Stimulated activated CD8-positive, alpha-beta memory T cell treated with anti-CD3 and anti-CD28 coated beads, Interleukin-7, amount 100 ng/mL, for 1 hour (primary cell): Measurements from ENCODE around the gene CEP89.
"Not testable (repeated sequence)": the region's sequence is repeated elsewhere in the genome, so short reads cannot be mapped to it uniquely, and the experiment has no call there.

Experiments used
- DNase-seq, 2 donors: peaks; one replicate each; pipeline ENCODE4 v3.0.0-alpha.2; 2020; ENCODE audit warnings: low read depth in 2 of 2

The CEP89 gene

DNA sequence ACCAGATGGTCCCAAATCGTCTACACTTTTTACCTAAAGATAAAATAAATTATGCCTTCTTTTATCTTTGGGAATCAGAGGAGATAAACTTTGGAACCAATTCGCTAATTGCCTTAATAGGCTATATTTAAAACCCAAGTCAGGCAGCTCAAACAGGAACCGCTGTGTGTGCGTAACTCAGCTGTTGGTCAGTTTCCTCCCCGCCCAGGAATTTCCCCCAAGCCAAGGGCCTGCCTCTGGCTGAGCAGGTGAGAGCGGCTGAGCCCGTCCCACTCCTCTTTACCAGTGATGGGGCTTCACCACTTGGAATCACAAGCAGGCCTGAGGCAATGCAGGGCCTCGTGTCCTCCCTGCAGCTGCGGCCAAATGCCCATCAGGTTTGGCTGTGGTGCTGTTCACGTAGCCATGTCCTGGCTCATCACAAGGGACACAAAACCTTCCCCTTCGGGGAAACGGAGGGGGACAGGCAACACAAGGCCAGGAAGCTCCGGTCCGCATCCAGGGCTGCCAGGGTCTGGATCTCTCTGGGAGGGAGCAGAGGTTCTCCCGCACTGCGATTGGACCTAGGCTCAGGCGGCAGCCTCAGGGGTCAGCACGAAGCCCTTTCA lies 101.7 kb downstream of the CEP89 start:
- DNase-seq, result no peak

- DNase-seq, result no peak
Measured at GRCh38 chr19:32869369-32869965, 102.3 kb downstream of the CEP89 start, which contains the start of gene SLC7A9. Gene SLC7A9, minus strand, starts transcription at chr19:32869767. Its CDS starts 1,233 bp downstream, at chr19:32868534.

DNA sequence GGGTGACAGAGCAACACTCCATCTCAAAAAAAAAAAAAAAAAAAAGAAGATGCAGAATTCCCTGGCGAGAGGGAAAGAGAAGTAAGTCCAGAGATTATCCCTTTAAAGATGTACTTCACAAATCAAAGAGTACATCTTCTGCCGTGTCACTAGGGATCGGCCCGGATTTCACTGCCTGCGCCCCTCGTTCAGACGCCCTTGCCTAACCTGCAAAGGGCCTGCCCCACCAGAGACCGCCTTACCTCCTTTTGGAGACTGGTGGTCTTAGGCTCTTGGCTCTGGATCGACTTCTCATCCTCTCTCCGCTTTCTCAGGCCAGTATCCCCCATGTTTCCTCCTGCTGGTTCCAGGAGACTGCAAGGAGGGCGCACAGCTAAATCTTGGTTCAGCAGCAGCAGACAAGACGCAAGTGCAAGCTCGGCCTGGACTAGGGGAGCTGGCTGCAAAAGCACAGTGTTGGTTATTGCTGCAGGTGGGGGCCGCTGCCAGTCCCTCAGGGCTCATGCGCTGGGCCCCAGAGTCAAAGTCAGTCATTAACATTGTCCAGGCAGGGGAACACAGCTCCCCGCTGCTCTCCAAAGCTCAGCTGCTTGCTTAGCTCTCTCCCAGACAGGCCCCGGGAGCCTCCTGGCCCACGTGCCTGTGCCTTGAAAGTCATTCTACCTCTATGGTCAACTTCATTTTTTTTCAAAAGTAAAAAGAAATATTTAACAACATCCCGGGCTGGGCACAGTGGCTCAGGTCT lies 103.4 kb downstream of the CEP89 start:
- no peak for DNase-seq

- not testable (repeated sequence) for DNase-seq
Measured at GRCh38 chr19:32867436-32867835, 104.3 kb downstream of the CEP89 start.

GRCh38 chr19:32866564-32867265 lies 105.0 kb downstream of the CEP89 start:
- no peak for DNase-seq

DNA sequence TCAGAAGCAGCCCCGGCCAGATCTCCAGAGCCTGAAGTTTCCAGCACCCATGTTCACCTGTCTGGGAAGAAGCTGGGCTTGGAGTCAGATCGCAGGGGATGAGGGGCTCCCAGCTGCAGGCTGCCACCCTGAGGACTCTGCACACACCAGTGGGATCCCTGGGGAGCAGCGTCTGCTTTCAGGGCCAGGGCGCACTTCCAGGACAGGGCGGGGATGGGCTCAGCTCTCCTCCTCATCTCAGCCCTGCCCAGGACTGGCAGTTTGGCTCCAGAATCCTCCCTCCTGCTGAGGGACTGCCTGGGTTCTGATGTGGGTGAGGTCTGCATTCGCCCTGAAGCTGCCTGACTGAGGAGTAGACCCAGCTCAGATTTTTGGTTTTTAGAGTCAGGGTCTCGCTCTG lies 105.7 kb downstream of the CEP89 start:
- no peak for DNase-seq

GRCh38 chr19:32865326-32865725 lies 106.4 kb downstream of the CEP89 start:
- no peak for DNase-seq

DNA sequence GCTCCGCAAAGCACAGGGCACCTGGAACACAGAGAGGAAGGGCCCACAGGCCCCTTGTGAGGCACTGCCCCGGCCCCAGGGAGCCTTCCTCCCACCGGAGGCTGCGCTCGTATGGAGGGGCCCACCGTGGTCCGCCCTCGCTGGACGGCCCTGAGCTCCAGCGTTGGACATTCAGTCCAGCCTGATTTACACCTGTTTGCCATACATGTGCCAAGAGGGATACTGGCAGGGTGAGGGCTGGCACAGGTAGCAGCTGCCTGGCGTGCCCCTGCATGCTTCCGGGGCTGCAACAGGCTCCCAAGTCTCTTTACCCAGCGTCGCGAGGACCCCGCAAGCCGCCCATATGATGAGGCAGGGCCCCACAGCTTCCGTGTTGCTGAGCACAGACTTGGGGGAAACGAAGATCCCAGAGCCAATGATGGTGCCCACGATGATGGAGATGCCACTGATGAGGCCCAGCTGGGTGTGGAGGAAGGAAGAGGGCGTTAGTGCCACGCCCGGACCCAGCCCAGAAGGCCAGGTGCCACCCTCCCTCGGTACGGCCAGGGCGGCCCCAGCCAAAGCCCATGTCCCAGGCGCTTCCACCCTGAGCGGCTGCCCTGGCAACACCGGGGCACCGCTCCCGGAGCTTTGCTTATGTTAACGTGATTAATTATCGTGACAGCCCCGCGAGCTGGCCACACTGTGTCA lies 107.3 kb downstream of the CEP89 start:
- no peak for DNase-seq

DNA sequence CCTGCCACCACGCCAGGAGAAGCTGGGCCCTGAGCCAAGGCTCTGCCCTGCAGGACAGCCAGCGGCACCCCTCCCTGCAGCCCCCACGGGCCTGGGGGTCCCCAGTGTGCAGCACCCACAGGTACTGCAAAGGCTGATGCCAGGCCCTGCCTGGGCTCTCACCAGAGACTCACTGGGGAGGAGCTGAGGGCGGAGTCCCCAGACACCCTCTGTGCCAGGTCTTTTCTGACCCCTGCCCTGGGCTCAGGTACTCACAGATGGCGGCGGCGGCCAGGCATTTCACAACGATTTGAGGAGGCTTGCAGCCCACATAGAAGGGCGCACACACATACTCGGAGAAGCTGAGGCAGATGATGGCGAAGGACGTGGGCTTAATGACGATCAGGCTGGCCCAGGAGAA lies 107.9 kb downstream of the CEP89 start:
- DNase-seq, result no peak

- no peak for DNase-seq
Measured at GRCh38 chr19:32863301-32863700, 108.5 kb downstream of the CEP89 start.

DNA sequence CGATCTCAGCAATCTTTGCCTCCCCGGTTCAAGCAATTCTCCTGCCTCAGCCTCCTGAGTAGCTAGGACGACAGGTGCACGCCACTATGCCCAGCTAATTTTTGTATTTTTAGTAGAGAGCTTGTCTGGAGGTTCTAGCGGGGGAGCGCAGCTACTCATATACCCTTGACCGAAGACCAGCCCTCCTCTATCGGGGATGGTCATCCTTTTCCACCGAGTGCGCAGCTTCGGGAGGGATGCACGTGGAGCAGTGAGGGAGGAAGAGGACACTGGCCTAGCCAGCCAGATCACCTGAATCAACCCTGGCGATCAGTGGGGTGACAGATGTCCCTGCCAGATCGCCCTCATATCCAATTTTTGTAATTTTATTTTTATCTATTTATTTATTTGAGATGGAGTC lies 109.0 kb downstream of the CEP89 start:
- DNase-seq, result no peak

- no peak for DNase-seq
Measured at GRCh38 chr19:32862173-32862572, 109.6 kb downstream of the CEP89 start.

DNA sequence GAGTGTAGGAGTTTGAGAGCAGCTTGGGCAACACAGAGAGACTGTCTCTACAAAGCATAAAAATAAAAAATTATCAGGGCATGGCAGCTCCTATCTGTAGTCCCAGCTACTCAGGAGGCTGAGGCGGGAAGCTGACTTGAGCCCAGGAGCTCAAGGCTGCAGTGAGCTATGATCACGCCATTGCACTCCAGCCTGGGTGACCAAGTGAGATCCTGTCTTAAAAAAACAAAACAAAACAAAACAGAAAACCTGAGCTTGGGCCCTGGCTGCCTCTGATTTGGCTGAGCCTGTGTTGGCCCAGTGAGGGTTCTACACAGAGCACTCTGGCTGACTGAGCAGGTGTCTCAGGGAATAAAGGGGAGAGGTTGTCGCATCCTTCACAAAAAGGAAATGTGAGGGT lies 110.2 kb downstream of the CEP89 start:
- DNase-seq, result no peak

DNA sequence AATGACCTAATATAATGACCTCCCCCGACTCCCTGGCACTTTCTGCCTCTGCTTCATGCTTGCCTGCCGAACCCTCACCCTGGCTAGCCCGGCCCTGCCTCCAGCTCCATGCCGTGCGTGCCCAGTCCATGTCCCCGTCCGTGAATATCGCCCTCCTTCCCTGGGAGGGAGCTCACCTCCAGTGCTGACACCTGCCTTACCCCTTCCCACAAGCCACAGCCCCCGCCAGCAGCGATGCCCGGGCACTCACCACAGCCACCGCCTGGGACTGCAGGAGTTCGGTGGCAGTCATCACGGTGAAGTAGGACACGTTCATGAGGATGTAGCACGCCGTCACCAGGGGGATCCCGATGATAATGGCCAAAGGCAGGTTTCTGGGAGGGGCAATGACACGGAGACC lies 112.2 kb downstream of the CEP89 start:
- no peak for DNase-seq

- no peak for DNase-seq
Measured at GRCh38 chr19:32858559-32858958, 113.2 kb downstream of the CEP89 start.

GRCh38 chr19:32858155-32858554 lies 113.6 kb downstream of the CEP89 start:
- DNase-seq, result no peak

- DNase-seq, result no peak
Measured at GRCh38 chr19:32857584-32857983, 114.2 kb downstream of the CEP89 start.

GRCh38 chr19:32856818-32857217 lies 114.9 kb downstream of the CEP89 start:
- not testable (repeated sequence) for DNase-seq

GRCh38 chr19:32852216-32852615 lies 119.5 kb downstream of the CEP89 start:
- no peak for DNase-seq

DNA sequence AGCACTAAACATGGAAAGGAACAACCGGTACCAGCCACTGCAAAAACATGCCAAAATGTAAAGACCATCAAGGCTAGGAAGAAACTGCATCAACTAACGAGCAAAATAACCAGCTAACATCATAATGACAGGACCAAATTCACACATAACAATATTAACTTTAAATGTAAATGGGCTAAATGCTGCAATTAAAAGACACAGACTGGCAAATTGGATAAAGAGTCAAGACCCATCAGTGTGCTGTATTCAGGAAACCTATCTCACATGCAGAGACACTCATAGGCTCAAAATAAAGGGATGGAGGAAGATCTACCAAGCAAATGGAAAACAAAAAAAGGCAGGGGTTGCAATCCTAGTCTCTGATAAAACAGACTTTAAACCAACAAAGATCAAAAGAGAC lies 123.7 kb downstream of the CEP89 start:
- DNase-seq, result not testable (repeated sequence)

- DNase-seq, result no peak
Measured at GRCh38 chr19:32843716-32844245, 128.0 kb downstream of the CEP89 start.

- DNase-seq, result no peak
Measured at GRCh38 chr19:32842061-32842460, 129.7 kb downstream of the CEP89 start.
